OCI-LY7 (cell line): ENCODE results near the gene ZNF534. TPM values are rescaled to one million over a fixed set of nuclear protein-coding genes. Genes with fewer than 3 reads are reported as not detected.

ENCODE experiments used
- BruUV-seq: library from RNA; stranded (reverse); fragments of 400-500 nt; replicated peaks from 2 replicates; lab custom pipeline; 2021; lab: Mats Ljungman, UMichigan
- CTCF ChIA-PET: fragments of 300-600 bp; sonication (Branson Sonifier 250); formaldehyde crosslinking; loops from one replicate; lab custom pipeline; 2022; ENCODE audit warnings: antibody characterized with exemption; ENCODE audit not compliant: unreplicated experiment; lab: Charles Lee
- POLR2A ChIA-PET: fragments of 300-600 bp; sonication (Branson Sonifier 250); formaldehyde crosslinking; loops from one replicate; lab custom pipeline; 2022; ENCODE audit warnings: antibody characterized with exemption; lab: Charles Lee
- DNase-seq: peaks from one replicate; pipeline ENCODE4 v3.0.0-alpha.2; 2015; ENCODE audit warnings: low spot score
- H2AFZ ChIP-seq: fragments of 200-600 bp; sonication (generic), shearing (Covaris generic); 2 replicates; pipeline ENCODE4 v1.6.1; 2014; ENCODE audit warnings: mild to moderate bottlenecking, antibody characterized with exemption, low read length, moderate library complexity
- H3K27ac ChIP-seq: fragments of 200-600 bp; sonication (generic); 2 replicates; pipeline ENCODE4 v1.5.1; 2014; ENCODE audit warnings: mixed run types, low read depth, mild to moderate bottlenecking, moderate library complexity, low read length, inconsistent platforms; ENCODE audit not compliant: poor library complexity, severe bottlenecking
- H3K36me3 ChIP-seq: fragments of 200-600 bp; sonication (generic); 2 replicates; pipeline ENCODE4 v1.6.1; 2014; ENCODE audit warnings: mild to moderate bottlenecking, antibody characterized with exemption, low read length, moderate library complexity, mixed read lengths; ENCODE audit not compliant: insufficient read depth
- H3K4me1 ChIP-seq: fragments of 200-600 bp; sonication (generic); 2 replicates; pipeline ENCODE4 v1.5.1; 2014; ENCODE audit warnings: mild to moderate bottlenecking, low read length; ENCODE audit not compliant: insufficient read depth, poor library complexity, severe bottlenecking
- H3K4me2 ChIP-seq: fragments of 200-600 bp; sonication (generic); 2 replicates; pipeline ENCODE4 v1.6.1; 2014; ENCODE audit warnings: mild to moderate bottlenecking, low read length
- H3K4me3 ChIP-seq: fragments of 200-600 bp; sonication (generic); 2 replicates; pipeline ENCODE4 v1.5.1; 2014; ENCODE audit warnings: mild to moderate bottlenecking, low read depth, low read length; ENCODE audit not compliant: poor library complexity, severe bottlenecking
- H3K79me2 ChIP-seq: fragments of 200-600 bp; sonication (generic); 2 replicates; pipeline ENCODE4 v1.6.1; 2016; ENCODE audit warnings: low read depth, mild to moderate bottlenecking, low read length, moderate library complexity, mixed read lengths; ENCODE audit not compliant: insufficient read depth
- H3K9me2 ChIP-seq: fragments of 200-600 bp; sonication (generic); 2 replicates; pipeline ENCODE4 v1.6.1; 2016; ENCODE audit warnings: mild to moderate bottlenecking, low read length, mixed read lengths; ENCODE audit not compliant: insufficient read depth
- H3K9me3 ChIP-seq: fragments of 200-600 bp; sonication (generic); 2 replicates; pipeline ENCODE4 v1.6.1; 2014; ENCODE audit warnings: mild to moderate bottlenecking, mixed run types, low read length, mixed read lengths
- H4K20me1 ChIP-seq: fragments of 200-600 bp; sonication (generic); 2 replicates; pipeline ENCODE4 v1.6.1; 2014; ENCODE audit warnings: mild to moderate bottlenecking, antibody characterized with exemption, low read length, moderate library complexity, mixed read lengths; ENCODE audit not compliant: insufficient read depth
- EZH2phosphoT487 ChIP-seq: fragments of 200-600 bp; sonication (generic); IDR thresholded peaks from 2 replicates; pipeline ENCODE4 v1.6.1; 2018; ENCODE audit warnings: low read depth, borderline replicate concordance, mild to moderate bottlenecking, mixed run types, antibody characterized with exemption, low read length, moderate library complexity, mixed read lengths
- intact Hi-C: fragments of 100-400 bp; cut with micrococcal nuclease; formaldehyde crosslinking; loops from one replicate; pipeline ENCODE4 v1.10.0; 2022; ENCODE audit not compliant: unreplicated experiment
- total RNA-seq, 2 experiments: library from RNA; depleted of rRNA in 1 of 2; stranded (reverse); fragments of >200 nt in 1 of 2; shearing (Covaris generic) in 1 of 2; gene quantifications; 2 replicates each; pipeline ENCODE4 v1.2.3, GENCODE V29; 2014 to 2022
- TF ChIP-seq, protein P1 (sequence below): fragments of 200-600 bp; sonication (generic); conservative IDR thresholded peaks from 2 replicates; pipeline ENCODE4 v1.5.1; 2014; ENCODE audit warnings: mild to moderate bottlenecking, antibody characterized with exemption, low read length, moderate library complexity, mixed read lengths

Gene ZNF534
- total RNA-seq, 2 experiments from 2014 or later, result not detected

- Histone ChIP-seq H3K79me2 (no peaks in the 10 kb centered on the region), H2AFZ (no peak within 1 kb of the TSS), H3K36me3 (no peaks in the 10 kb centered on the region), H3K4me2 (no peak within 1 kb of the TSS), H3K4me3 (no peak within 1 kb of the TSS), H4K20me1 (no peaks in the 10 kb centered on the region), H3K4me1 (no peaks in the 10 kb centered on the region), H3K9me3 (no peaks in the 10 kb centered on the region), H3K9me2 (no peaks in the 10 kb centered on the region), H3K27ac (no peak within 1 kb of the TSS)
- POLR2A ChIA-PET, result no interaction called here
- CTCF ChIA-PET, result interaction anchor here (0.6 kb wide), 1 partner anchor 461 kb away, joined by 3 read pairs; no protein-coding TSS in a partner anchor
- no peak for TF ChIP-seq EZH2phosphoT487
- TF ChIP-seq, protein P1, sequence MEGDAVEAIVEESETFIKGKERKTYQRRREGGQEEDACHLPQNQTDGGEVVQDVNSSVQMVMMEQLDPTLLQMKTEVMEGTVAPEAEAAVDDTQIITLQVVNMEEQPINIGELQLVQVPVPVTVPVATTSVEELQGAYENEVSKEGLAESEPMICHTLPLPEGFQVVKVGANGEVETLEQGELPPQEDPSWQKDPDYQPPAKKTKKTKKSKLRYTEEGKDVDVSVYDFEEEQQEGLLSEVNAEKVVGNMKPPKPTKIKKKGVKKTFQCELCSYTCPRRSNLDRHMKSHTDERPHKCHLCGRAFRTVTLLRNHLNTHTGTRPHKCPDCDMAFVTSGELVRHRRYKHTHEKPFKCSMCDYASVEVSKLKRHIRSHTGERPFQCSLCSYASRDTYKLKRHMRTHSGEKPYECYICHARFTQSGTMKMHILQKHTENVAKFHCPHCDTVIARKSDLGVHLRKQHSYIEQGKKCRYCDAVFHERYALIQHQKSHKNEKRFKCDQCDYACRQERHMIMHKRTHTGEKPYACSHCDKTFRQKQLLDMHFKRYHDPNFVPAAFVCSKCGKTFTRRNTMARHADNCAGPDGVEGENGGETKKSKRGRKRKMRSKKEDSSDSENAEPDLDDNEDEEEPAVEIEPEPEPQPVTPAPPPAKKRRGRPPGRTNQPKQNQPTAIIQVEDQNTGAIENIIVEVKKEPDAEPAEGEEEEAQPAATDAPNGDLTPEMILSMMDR, result no peak
- intact Hi-C loops, result no loop called here
- no TSS peak for BruUV-seq
- no peak for DNase-seq
These were observed 24.6 kb downstream of the ZNF534 start, which contains the start of gene ZNF578 for GRCh38 chr19:52453324-52454094. TSS of gene ZNF578 (plus strand) at chr19:52453553. CDS start at chr19:52501846, 48,293 bp downstream.

DNA sequence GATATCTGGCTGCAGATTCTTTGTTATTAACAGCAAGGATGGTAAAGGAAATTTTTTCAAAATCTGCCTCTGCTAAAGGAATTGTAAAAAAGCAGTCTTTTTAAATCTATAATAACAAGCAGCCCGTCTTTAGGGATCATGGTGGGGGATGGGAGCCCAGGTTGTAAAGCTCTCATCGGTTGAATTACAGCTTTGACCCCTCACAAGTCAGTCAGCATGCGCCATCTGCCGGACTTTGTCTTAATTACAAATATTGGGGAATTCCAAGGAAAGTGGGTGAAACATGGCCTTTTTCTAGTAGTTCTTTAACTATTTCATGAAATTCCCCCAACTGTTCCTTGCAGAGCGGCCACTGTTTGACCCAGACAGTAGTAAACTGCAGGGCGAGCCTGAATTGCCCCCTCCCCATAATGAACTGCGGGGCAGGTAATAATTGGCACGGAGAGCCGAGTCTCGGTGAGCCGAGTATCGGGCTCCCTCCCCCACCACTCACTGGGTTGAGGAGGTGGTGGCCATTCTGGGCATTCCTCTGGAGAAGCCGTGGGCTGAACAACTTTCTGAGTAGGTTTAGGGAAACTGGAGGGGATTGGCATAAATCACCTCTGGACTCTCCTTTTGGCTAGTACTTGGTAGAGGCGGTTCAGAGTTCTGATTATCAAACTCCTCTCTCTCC, 36.0 kb downstream of the ZNF534 start:
- Histone ChIP-seq H3K4me3 (no peak overlapping the region), H2AFZ (no peak overlapping the region), H3K4me2 (no peak overlapping the region), H3K27ac (no peak overlapping the region), H3K79me2 (no peaks in the 10 kb centered on the region), H4K20me1 (no peaks in the 10 kb centered on the region), H3K36me3 (no peaks in the 10 kb centered on the region), H3K4me1 (no peaks in the 10 kb centered on the region), H3K9me3 (0 out of 2 replicates have a peak, but pooled peaks cover 3% of the 10 kb centered on the region), H3K9me2 (no peaks in the 10 kb centered on the region)
- DNase-seq, result no peak
- TF ChIP-seq, protein P1, result 0 out of 2 replicates have a peak, but pooled peaks have one; percentile 16
- TF ChIP-seq EZH2phosphoT487, result no peak
- POLR2A ChIA-PET, result no interaction called here
- BruUV-seq, result no TSS peak
- intact Hi-C loops, result no loop called here
- CTCF ChIA-PET, result no interaction called here
